Measurements from ENCODE around the gene HBZ.

HBZ gene

DNA sequence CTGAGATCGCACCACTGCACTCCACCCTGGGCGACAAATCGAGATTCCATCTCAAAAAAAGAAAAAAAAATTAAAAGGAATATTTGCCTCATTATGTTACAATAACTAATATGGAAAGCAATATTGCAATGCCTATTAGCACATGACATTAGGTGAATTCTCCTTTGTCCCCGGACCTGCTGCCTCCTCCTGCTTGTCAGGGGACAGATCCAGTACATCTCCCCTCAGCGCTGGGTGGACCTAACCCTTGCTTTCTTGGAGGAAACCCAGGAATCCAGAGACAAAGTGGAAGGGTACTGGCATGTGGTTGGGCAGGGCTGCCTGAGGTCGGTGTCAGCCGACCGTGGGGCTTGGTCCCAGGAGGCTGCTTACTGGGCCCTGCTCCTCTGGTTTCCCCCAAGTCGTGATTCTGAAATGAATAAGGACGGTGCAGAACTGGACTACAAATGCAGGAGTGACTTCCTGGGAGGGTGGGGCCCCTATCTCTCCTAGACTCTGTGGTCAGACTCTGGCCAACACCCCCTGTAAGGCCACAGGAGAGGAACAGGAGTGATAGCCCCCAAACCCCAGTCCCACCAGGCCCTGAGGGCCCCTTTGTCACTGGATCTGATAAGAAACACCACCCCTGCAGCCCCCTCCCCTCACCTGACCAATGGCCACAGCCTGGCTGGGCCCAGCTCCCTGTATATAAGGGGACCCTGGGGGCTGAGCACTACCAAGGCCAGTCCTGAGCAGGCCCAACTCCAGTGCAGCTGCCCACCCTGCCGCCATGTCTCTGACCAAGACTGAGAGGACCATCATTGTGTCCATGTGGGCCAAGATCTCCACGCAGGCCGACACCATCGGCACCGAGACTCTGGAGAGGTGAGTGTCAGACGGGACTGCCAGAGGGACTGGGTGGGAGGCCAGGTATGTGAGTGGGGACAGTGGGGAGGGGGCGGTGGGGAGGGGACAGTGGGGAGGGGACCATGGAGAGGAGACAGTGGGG lies at the start of gene HBZ:
Gene HBZ (plus strand): TSS at position 504 of the 988 bp plus-strand sequence. CDS start 266 bp downstream, at position 770.
- no peak for DNase-seq

DNA sequence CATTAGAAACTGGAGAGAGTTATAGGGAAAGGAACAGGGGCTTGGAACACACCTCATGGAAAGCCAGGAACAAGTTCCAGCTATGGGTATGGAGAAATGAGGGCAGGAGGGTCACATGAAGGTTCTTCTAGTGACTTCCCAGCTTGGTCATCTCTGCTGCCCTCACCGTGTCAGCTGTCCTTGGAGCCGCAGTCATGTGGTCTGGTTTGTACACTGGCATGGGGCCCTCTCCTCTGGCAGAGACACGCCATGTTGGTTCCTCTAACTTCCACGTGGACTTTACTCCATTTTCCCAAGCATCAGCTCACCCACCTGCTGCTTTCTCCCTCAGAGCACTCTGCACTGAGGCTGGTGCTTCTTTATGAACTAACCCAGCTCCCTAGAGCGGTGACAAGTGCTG lies 48.1 kb upstream of the HBZ start:
- no peak for DNase-seq

DNA sequence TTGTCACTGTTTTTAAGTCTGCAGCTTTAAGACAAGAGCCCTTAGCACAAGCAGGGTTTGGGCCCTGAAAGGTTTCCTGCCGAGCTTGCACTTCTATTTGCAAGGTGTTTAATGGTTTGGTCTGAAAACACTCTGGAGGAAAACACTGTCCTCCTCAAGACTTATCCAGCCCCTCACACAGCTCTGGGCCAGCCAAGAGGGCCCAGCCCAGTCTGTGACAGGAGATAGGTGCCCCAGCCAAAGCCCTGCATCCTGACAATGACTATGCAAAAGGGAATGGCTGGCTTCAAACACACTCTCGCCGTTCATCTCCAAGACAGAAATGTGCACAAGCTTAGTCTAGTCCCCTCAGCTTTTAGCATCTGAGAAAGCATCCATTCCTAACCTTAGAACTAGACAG lies 47.5 kb upstream of the HBZ start:
- no peak for DNase-seq

DNA sequence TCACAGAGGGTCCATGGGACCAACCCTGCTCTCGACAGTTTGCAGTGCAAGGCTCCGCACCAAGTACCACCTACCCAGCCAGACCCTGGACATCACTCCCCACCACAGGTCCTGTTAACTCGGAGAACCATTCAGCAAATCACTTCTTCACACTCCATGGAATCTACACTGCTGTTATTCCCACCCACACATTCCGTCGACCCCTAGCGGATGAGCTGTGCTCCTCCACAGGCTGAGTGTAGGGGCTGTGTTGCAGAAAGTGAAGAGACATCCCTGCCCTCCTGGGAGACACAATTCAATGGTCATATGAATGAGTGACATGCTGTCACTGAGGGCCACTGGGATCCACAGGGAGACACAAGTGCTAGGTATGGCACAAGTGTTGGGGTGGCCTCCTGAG lies 46.9 kb upstream of the HBZ start:
- no peak for DNase-seq

DNA sequence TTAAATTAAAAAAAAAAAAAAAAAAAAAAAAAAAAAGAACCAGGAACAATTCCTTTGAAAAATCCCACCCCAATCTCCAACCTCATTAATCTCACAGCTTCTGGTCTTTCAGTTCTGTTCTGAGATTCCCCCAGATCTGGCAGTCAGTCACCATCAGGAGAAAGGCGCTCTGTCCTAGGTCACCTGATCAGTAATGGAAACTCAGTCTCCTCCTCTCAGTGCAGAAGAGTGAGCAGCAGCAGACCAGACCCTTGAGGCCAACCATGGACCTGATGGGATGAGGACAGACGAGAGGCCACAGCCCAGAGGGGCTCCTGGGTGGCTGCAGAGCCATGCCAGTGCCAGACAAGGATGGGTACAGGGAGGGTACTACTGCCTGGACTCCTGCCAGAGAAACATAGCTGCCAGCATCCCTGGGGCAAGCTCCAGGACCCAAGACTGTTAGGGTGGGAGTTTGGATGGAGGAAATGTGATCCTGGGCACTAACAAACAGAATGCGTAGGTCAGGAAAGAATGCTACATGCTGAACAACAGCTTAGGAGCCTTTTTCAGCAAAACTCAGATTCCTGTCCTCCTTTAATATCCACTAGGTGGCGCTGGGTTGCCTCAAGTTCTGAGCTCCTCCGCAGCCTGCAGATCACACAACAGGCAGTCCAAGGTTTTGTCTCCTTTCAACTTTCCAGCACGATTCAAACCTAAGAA lies 45.7 kb upstream of the HBZ start:
- peak; percentile 63 to 72 for DNase-seq

DNA sequence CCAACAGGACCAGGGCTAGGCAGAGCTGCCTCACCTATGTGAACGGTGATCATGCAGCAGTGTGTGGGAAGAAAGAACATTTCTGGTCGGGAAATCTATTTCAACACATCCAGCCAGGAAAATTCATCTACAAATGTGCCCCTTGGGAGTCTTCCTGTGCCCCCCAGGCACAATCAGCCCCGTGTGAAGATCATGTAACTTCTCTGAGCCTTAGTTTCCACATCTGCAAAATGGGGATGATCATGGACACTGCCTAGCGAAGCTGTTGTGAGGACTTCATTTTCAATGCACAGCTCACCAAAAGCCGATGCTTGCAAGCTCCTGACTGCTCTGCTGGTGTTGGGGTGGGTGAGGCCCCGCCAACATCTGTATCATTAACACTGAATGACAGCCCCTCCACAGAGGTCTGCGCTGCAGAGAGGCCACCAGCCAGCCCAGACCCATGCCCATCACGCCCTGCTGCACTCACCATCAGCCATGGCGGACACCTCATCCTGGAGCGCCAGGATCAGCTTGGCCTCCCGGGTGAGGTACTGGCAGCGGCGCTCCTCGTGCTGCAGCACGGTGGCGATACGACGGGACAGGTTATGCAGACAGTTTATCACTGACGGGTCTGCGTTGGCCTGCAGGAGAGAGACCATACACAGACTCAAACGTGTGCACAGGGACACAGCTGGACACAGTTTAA lies 40.1 kb upstream of the HBZ start:
- DNase-seq = no peak

DNA sequence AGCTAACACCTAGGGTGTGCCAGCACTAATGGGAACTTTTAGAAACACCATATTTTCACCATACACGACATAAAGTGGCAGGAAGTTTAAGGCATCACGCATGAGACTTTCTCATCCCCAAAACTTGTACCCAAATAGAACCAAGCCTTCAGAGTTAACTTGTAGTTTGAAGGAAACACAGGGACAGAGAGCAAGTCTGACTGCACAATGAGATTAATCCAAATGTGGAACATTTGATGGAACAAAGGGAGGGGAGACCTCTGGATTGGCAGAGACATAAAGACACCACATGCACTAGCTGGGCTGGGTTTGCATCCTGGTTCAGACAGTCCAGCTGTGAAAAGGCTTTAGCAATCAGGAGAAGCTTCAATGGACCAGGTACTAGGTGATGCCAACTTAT lies 38.1 kb upstream of the HBZ start:
- DNase-seq = no peak

DNA sequence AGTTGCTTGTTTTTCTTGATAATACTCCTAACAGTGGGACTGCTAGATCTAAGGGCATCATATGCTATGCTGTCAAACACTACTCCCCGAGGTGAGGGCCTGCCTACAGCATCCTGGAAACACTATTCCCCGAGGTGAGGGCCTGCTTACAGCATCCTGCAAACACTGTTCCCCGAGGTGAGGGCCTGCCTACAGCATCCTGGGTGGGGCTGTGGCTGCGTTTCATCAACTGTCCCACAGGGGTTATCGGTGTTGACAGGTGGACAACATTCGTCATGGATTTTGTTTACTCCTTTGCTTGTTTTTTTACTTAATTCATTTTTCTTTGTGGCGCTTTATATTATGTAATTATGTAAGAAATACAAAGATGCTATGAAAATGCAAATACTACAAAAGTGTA lies 36.4 kb upstream of the HBZ start:
- no peak for DNase-seq

DNA sequence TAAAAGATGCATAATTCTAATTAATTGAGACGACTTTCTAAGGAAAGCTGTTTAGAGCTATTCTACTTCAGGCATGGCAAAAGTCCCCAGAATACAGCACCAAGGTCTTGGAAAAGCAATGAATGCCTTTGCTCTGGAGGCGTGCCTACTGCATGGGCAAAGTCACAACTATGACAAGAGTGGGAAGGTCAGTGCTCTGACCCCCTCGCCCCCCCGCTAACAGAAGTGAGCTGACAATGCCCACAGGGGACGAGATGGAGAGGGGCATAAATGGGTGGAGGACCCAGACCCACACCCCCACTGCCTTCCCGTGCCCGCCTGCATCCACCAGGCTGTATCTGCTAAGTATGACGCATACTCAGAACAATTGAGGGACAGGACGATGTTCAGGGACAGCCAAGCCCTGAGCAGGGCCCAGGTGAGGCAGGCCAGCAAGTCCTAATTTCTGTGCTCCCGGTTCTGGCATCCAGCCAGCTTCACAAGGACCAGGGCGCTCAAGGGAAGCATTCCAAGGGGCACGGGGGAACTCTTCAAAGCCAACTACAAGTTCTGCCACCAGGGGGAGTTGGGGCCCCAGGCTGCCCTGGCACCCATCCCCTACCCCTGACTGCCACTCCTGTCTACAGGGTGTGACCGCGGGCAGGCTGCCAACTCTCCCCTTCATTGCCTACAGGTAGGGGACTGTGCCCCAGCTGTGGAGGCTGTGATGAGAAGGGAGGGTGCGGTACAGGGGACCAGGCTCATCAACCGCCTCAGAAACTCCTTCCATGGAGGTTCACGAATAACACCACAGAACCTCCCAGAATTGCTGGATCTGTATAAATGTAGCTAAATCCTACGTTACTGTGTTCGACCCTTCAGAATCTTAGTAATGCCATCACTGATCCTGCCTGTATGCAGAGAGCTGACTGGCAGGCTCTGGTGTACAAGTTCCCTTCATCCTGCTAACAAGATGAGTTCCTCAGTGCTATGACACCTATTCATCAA lies 34.8 kb upstream of the HBZ start:
- peak; percentile 69 for DNase-seq

DNA sequence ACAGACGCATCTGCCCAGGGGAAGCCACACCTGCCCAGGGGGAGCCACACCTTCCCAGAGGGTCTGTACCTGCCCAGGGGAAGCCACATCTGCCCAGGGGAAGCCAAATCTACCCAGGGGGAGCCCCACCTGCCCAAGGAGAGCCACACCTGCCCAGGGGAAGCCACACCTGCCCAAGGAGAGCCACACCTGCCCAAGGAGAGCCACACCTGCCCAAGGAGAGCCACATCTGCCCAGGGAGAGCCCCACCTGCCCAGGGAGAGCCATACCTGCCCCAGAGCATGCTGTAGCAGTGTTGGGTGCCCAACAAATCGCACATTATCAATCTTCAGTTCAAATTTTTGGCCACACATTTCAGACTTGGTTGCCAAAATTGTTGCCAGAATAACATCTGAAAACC lies 33.6 kb upstream of the HBZ start:
- DNase-seq = no peak

DNA sequence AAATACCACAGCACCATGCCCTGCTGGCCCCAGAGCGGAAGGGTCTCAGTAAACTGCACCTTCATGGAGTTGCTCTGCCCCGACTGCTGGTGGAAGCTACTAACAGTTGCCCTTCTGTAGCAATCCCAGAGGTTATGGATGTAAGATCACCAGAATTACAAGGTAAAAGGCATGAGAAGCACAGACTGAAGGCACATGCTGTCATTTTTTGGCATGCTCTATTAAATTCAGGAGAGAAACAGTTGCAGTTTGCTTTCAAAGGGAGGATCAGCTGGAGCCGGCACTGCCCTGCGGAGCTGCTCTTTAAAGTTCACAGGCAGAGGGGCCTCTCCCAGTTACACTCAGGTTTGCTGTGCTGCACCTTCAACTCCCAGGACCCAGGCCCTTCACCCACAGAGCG lies 33.1 kb upstream of the HBZ start:
- no peak for DNase-seq

DNA sequence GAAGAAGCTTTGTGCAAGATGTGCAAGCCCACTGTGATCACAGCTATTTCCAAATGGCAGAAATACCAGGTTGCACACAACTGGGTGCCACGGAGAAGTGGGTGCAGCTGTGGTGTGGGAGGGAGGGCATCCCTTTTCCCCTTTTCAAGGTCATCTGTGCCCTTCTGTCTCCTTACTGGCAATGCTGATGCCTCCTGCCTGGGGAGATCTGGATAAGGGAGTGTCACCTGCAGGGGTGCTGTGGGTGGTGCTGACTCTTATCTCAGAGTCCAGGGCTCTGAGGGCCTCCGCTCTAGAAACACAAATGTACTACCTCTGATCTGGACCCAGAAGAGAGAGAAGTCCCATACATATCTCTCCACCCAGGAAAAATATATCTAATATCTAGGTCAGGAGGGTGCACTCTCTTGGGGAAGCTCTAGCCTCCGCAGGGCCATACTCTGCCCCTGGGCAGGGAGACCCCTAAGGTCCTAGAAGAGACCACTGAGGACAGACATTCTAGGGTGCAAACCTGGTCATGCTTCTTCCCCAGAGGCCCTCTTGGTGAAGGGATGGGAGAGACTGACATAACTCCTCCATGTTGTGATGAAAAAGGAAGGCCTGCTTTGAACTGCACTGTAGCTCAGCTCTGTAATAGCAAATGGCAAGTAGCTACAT lies 32.5 kb upstream of the HBZ start:
- DNase-seq = no peak

DNA sequence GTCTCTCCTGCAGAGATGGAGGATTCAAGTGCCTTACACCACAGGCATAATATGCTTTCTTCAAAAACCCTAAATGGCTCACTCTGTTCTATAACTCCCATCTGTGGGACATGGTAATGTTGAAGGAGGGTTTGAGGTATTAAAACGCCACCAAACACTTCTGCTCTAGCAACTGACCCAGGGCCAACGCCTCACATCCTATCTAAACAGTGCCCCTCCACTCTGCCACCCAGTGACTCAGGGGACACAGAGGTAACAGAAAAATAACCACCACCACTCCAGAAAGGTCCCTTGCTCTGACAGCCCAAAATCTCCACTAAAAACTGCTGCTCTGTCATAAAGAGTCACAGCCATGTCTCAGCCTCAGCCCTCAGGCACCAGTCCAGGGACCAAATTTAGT lies 31.7 kb upstream of the HBZ start:
- no peak for DNase-seq

DNA sequence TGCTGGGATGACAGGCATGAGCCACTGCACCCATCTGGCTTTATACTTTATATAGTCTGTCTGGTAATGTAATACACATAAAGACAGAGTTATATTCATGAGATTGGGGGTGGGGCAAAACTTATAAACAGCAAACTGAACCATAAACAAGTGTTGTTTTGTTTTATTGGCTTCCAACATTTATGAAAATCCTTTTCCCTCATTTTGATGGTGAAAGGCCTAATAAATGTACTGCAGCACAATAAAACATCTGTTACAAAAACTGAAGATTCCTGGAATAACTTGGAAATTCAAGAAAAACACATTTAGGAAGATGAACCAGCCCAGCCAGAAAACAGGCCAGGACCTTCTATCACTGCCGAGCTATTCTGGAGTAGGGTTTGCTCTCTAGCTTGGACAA lies 30.1 kb upstream of the HBZ start:
- no peak for DNase-seq

DNA sequence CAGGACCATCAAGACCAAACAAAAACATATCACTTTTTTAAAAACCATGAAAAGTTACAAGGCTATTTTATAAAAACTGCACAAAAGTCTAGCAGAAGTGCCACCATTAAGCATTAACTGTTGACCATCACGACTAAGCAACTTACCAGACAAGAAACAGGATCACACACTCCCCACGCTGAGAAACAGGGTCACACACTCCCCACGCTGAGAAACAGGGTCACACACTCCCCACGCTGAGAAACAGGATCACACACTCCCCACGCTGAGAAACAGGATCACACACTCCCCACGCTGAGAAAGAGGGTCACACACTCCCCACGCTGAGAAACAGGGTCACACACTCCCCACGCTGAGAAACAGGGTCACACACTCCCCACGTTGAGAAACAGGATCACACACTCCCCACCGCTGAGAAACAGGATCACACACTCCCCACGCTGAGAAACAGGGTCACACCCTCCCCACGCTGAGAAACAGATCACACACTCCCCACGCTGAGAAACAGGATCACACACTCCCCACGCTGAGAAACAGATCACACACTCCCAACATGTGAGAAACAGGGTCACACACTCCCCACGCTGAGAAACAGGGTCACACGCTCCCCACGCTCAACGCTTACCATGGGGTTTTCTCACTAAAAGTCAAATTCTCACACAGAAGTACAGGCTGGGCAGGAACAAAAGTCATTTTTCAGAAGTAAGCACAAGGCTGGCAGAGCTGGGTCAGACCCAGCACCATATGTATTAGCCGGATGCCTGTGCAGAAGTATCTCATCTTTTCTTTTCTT lies 28.7 kb upstream of the HBZ start:
- peak; percentile 23 to 34 for DNase-seq

DNA sequence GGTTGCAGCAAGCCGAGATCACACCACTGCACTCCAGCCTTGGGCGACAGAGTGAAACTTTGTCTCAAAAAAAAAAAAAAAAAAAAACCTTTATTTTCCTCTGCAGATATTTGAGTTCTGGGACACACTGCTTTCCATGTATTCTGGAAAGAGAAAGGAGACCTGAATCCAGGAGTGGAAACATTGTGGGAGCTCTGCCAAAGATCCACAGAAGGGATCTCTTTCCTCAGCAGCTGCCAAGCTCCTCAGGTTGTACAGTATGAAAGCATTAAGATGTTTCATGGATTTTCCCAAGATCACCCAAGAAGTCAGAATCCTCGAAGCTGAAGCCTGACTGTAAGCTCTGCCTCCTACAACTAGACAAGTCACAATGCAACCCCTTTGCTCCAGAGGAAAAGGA lies 27.4 kb upstream of the HBZ start:
- DNase-seq = no peak

DNA sequence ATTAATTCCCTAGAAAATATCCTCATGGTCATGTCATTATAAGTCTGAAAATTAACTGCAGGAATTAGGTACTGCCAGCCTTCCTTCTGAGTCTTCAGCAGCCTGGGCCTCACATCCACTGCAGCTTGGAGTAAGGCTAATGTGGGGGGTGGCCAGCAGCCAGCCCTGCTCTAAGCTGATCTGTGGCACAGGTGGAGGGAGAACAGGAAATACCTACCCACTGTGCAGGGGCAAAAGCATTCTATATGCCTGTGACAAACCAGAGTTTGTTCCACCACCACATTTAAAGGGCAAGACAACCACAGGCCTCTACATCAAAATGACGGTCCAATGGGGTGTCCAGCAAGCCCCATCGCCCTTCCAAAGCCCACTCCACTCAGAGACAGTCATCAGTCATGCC lies 23.4 kb upstream of the HBZ start:
- no peak for DNase-seq

DNA sequence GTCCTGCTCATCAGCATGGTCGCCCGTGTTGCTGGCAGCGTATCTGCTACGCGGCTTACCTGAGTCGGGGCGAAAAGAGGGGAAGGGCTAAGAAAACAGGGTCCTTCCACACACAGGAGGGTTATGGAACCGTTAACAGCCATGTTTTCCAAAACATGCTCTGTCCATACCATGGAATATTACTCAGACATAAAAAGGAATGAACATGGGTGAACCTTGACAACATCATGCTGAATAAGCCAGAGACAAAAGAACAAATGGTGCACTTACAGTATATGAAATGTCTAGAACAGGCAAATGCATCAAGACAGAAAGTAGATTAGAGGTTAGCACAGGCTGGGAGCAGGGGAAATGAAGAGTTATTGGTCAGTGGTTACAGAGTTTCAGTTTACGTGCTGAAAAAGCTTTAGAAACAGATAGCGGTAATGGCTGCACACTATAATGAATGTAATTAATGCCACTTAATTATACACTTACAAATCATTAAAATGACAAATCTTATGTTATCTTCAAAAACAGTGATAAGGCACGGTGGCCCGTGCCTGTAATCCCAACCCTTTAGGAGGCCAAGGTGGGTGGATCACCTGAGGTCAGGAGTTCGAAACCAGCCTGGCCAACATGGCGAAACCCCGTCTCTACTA lies 21.8 kb upstream of the HBZ start:
- no peak for DNase-seq

DNA sequence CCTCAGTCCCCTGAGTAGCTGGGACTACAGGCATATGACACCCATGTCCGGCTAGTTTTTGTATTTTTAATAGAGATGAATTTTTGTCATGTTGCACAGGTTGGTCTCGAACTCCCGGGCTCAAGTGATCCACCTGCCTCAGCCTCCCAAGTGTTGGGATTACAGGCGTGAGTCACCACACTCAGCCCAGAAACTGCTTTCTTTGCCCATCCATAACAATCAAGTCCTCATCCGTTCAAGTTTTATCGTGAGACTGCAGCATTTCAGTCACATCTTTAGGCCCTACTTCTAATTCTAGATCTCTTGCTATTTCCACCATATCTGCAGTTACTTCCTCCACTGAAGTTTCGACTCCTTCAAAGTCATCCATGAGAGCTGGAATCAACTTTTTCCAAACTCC lies 20.3 kb upstream of the HBZ start:
- DNase-seq = no peak

DNA sequence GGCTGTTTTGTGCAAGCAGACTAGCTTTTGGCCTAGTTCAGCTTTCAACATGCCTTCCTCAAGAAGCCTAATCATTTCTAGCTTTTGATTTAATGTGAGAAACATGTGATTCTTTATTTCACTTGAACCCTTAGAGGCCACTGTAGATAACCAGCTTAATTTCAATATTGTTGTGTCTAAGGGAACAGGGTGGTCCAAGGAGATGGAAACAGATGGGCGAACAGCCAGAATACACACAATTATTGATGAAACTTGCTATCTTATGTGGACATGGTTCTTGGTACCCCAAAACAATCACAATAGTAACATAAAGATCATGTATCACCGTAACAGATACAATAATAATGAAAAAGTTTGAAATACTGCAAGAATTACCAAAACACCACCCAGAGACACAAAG lies 18.7 kb upstream of the HBZ start:
- DNase-seq = no peak

DNA sequence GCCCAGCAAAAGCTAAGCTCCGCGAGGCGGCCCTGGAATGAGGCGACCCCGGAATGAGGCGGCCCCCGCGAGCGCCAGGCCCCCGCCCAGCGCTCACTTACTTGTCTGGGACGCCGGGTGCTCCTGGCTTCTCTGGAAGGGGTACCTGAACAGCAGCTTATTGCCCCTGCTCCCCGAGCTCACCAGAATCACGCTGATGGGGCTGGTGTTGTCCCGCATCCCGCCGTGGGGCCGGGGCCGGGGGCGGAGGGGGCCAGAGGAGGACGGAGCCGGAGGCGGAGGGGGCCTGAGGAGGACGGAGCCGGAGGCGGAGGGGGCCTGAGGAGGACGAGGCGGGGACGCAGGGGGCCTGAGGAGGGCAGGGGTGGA lies 14.4 kb upstream of the HBZ start:
- DNase-seq = peak in 1 of 2 donors; percentile 28
